ENCODE measurements around the gene CDON. TPM values are rescaled to one million over a fixed set of nuclear protein-coding genes. Genes with fewer than 3 reads are reported as not detected.

The CDON gene
- total and polyA plus RNA-seq, 2 of the 13 experiments (the other 11 are each of a cell fraction or from before 2014, with no cell fraction given) = 9.6 to 12.8 TPM

DNA sequence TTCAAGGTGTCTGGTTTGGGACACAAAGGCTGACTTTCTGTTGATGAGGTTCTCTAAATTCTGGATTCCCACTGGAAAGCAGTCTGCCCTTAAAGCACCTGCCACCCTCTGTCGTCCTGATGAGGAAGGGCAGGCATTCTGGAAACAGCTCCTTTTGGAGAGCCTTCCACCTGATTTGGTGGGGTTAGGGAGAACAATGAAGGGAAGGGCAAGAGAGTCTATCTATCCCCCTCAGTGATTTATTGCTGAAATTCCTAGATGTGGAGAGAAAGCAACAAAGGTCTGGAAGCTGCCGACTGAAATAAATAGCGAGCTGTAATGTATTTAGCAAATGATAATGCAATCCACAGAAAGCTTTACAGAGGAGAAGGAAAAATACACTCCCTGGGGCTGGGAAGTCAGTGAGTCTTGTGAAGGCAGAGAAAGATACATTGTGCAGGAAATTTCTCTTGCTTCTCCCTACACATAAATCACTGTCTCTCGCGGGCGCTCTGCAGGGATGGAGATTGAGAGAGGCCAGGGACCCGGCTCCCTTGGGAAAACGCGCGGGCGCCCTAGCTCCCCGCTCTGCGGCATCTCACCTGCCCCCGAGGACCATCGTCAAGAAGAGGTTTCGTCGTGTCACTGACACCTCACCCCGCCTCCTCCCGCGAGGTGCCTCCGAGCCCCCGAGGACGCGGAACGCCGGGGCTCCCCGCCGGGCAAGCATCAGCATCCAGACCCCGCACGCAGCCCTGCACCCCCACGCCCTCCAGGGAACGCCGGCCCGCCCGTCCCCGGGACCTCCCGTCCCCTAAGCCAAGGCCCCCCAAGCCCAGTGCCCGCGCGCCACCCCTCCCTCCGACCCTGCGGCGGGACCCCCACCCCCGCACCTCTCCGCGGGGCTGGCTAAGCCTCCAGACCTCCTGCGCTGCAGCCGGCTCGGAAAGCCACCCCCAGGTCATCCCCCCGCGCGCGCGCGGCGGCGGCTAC lies 673 bp downstream of the CDON start (continued):
- TF ChIP-seq, protein P1, sequence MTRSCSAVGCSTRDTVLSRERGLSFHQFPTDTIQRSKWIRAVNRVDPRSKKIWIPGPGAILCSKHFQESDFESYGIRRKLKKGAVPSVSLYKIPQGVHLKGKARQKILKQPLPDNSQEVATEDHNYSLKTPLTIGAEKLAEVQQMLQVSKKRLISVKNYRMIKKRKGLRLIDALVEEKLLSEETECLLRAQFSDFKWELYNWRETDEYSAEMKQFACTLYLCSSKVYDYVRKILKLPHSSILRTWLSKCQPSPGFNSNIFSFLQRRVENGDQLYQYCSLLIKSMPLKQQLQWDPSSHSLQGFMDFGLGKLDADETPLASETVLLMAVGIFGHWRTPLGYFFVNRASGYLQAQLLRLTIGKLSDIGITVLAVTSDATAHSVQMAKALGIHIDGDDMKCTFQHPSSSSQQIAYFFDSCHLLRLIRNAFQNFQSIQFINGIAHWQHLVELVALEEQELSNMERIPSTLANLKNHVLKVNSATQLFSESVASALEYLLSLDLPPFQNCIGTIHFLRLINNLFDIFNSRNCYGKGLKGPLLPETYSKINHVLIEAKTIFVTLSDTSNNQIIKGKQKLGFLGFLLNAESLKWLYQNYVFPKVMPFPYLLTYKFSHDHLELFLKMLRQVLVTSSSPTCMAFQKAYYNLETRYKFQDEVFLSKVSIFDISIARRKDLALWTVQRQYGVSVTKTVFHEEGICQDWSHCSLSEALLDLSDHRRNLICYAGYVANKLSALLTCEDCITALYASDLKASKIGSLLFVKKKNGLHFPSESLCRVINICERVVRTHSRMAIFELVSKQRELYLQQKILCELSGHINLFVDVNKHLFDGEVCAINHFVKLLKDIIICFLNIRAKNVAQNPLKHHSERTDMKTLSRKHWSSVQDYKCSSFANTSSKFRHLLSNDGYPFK (CRISPR knock-in tag; IDR thresholded peaks at IDR 0.05; ENCODE audit: borderline replicate concordance) = no peak
- TF ChIP-seq YEATS2 (CRISPR knock-in tag; IDR thresholded peaks at IDR 0.05; ENCODE audit: borderline replicate concordance) (0 out of 2 replicates have a peak, but pooled peaks have one; percentile 35), ZNF720 (CRISPR knock-in tag; IDR thresholded peaks at IDR 0.05) (no peak), TSC22D2 (CRISPR knock-in tag; IDR thresholded peaks at IDR 0.05; ENCODE audit: borderline replicate concordance) (0 out of 2 replicates have a peak, but pooled peaks have one; percentile 37), THYN1 (CRISPR knock-in tag; IDR thresholded peaks at IDR 0.05; ENCODE audit: borderline replicate concordance, low read depth) (no peak), ARNT2 (CRISPR knock-in tag; IDR thresholded peaks at IDR 0.05; ENCODE audit: low read depth) (no peak), ATRX (CRISPR knock-in tag; IDR thresholded peaks at IDR 0.05; ENCODE audit: borderline replicate concordance) (no peak), KDM5A (IDR thresholded peaks at IDR 0.05; ENCODE audit: borderline replicate concordance, low read length) (0 out of 2 replicates have a peak, but pooled peaks have one; percentile 7), CBX5 (CRISPR knock-in tag; IDR thresholded peaks at IDR 0.05; ENCODE audit: borderline replicate concordance) (no peak)
- TF ChIP-seq, protein P2, sequence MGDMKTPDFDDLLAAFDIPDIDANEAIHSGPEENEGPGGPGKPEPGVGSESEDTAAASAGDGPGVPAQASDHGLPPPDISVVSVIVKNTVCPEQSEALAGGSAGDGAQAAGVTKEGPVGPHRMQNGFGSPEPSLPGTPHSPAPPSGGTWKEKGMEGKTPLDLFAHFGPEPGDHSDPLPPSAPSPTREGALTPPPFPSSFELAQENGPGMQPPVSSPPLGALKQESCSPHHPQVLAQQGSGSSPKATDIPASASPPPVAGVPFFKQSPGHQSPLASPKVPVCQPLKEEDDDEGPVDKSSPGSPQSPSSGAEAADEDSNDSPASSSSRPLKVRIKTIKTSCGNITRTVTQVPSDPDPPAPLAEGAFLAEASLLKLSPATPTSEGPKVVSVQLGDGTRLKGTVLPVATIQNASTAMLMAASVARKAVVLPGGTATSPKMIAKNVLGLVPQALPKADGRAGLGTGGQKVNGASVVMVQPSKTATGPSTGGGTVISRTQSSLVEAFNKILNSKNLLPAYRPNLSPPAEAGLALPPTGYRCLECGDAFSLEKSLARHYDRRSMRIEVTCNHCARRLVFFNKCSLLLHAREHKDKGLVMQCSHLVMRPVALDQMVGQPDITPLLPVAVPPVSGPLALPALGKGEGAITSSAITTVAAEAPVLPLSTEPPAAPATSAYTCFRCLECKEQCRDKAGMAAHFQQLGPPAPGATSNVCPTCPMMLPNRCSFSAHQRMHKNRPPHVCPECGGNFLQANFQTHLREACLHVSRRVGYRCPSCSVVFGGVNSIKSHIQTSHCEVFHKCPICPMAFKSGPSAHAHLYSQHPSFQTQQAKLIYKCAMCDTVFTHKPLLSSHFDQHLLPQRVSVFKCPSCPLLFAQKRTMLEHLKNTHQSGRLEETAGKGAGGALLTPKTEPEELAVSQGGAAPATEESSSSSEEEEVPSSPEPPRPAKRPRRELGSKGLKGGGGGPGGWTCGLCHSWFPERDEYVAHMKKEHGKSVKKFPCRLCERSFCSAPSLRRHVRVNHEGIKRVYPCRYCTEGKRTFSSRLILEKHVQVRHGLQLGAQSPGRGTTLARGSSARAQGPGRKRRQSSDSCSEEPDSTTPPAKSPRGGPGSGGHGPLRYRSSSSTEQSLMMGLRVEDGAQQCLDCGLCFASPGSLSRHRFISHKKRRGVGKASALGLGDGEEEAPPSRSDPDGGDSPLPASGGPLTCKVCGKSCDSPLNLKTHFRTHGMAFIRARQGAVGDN (CRISPR knock-in tag; IDR thresholded peaks at IDR 0.05) = no peak
- TF ChIP-seq, protein P3, sequence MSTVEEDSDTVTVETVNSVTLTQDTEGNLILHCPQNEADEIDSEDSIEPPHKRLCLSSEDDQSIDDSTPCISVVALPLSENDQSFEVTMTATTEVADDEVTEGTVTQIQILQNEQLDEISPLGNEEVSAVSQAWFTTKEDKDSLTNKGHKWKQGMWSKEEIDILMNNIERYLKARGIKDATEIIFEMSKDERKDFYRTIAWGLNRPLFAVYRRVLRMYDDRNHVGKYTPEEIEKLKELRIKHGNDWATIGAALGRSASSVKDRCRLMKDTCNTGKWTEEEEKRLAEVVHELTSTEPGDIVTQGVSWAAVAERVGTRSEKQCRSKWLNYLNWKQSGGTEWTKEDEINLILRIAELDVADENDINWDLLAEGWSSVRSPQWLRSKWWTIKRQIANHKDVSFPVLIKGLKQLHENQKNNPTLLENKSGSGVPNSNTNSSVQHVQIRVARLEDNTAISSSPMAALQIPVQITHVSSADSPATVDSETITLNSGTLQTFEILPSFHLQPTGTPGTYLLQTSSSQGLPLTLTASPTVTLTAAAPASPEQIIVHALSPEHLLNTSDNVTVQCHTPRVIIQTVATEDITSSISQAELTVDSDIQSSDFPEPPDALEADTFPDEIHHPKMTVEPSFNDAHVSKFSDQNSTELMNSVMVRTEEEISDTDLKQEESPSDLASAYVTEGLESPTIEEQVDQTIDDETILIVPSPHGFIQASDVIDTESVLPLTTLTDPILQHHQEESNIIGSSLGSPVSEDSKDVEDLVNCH (CRISPR knock-in tag; IDR thresholded peaks at IDR 0.05) = no peak
- TF ChIP-seq, protein P4, sequence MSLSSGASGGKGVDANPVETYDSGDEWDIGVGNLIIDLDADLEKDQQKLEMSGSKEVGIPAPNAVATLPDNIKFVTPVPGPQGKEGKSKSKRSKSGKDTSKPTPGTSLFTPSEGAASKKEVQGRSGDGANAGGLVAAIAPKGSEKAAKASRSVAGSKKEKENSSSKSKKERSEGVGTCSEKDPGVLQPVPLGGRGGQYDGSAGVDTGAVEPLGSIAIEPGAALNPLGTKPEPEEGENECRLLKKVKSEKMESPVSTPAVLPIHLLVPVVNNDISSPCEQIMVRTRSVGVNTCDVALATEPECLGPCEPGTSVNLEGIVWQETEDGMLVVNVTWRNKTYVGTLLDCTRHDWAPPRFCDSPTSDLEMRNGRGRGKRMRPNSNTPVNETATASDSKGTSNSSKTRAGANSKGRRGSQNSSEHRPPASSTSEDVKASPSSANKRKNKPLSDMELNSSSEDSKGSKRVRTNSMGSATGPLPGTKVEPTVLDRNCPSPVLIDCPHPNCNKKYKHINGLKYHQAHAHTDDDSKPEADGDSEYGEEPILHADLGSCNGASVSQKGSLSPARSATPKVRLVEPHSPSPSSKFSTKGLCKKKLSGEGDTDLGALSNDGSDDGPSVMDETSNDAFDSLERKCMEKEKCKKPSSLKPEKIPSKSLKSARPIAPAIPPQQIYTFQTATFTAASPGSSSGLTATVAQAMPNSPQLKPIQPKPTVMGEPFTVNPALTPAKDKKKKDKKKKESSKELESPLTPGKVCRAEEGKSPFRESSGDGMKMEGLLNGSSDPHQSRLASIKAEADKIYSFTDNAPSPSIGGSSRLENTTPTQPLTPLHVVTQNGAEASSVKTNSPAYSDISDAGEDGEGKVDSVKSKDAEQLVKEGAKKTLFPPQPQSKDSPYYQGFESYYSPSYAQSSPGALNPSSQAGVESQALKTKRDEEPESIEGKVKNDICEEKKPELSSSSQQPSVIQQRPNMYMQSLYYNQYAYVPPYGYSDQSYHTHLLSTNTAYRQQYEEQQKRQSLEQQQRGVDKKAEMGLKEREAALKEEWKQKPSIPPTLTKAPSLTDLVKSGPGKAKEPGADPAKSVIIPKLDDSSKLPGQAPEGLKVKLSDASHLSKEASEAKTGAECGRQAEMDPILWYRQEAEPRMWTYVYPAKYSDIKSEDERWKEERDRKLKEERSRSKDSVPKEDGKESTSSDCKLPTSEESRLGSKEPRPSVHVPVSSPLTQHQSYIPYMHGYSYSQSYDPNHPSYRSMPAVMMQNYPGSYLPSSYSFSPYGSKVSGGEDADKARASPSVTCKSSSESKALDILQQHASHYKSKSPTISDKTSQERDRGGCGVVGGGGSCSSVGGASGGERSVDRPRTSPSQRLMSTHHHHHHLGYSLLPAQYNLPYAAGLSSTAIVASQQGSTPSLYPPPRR (CRISPR knock-in tag; IDR thresholded peaks at IDR 0.05; ENCODE audit: borderline replicate concordance) = no peak

Data from HepG2 (cell line).